WI38 (cell line): ENCODE measurements around the gene ARIH2.
A peak's percentile ranks its signal among the peaks of the same experiment; 100 is the strongest.

Experiments used
- H3K4me3 ChIP-seq: 2 replicates; pipeline ENCODE4 v1.5.1; 2011; ENCODE audit warnings: low read depth, mild to moderate bottlenecking, control low read depth, low read length
- CTCF ChIP-seq: IDR thresholded peaks from 2 replicates; pipeline ENCODE4 v1.5.1; 2012; ENCODE audit warnings: low read depth, mild to moderate bottlenecking, control low read depth, low read length

ARIH2 gene

GRCh38 chr3:49028298-49028672, 109.6 kb downstream of the ARIH2 start:
- TF ChIP-seq CTCF = no peak
- peak overlapping the region; percentile 86 for H3K4me3 ChIP-seq

- no peak for TF ChIP-seq CTCF
- peak within 1 kb of the TSS; percentile 86 for H3K4me3 ChIP-seq
Measured at GRCh38 chr3:49028673-49029562, 110.3 kb downstream of the ARIH2 start, which contains the start of gene IMPDH2. Gene IMPDH2 (minus strand): TSS chr3:49029398. CDS start chr3:49029350, 48 bp downstream.

GRCh38 chr3:49029563-49029884, 110.9 kb downstream of the ARIH2 start:
- no peak for TF ChIP-seq CTCF
- H3K4me3 ChIP-seq = peak overlapping the region; percentile 86

GRCh38 chr3:49030321-49030720, 111.7 kb downstream of the ARIH2 start:
- H3K4me3 ChIP-seq = no peak overlapping the region
- no peak for TF ChIP-seq CTCF

- TF ChIP-seq CTCF = no peak
- H3K4me3 ChIP-seq = no peak overlapping the region
Measured at GRCh38 chr3:49032646-49033304, 114.1 kb downstream of the ARIH2 start.

GRCh38 chr3:49034650-49035049, 116.0 kb downstream of the ARIH2 start:
- no peak overlapping the region for H3K4me3 ChIP-seq
- no peak for TF ChIP-seq CTCF

- no peak overlapping the region for H3K4me3 ChIP-seq
- TF ChIP-seq CTCF = no peak
Measured at GRCh38 chr3:49035281-49035680, 116.6 kb downstream of the ARIH2 start.
